SIG-M5 treated with dmso at 0.1 percent for 504 hours (cell line): ENCODE results near the gene ATP1B4.
"Not testable (repeated sequence)": the region's sequence is repeated elsewhere in the genome, so short reads cannot be mapped to it uniquely, and the experiment has no call there.

ENCODE experiments used
- DNase-seq: peaks from one replicate; lab custom pipeline; 2025; ENCODE audit not compliant: unreplicated experiment; lab: John Stamatoyannopoulos, UW

Gene ATP1B4

DNA sequence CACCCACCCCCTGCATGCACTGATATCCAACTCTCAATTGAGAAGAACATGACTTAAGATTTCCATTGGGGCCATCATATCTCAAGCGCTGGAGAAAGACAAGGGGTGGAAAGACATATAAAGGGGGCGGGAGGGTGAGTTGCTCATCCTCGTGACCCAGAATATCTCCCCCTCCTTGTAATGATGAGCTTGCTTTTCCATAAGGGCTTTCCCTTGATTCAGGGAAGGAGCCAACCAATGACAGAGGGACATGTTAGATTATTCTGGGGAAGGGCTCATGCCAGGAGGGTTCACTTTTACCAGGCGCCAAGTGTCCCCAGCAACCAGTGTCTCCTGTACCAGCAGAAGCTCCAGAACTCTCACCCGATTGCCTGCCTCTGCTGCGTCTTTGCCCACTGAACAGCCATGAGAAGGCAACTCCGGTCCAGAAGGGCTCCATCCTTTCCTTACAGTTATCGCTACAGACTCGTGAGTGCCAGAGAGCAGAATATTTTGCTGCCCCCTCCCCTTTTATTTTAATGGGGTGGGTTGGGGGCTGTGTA lies at the start of gene ATP1B4:
ATP1B4 (plus strand) TSS at position 326 of the 542 bp plus-strand sequence; CDS start at position 406, 80 bp downstream.
- DNase-seq, result no peak

DNA sequence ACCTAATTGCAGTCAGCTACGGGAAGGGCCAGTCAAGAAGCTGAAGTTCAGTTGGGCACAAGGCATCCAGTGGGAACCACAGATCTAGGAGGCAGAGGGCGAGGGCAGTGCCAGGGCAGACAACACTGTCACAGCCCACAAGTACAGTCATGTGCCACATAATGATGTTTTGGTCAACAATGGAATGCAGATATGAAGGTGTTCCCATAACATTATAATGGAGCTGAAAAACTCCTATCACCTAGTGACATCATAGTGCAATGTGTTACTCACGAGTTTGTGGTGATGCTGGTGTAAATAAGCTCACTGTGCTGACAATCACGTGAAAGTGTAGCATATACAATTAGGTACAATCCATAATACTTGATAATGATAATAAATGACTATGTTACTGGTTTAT lies 46.1 kb upstream of the ATP1B4 start:
- DNase-seq, result no peak

DNA sequence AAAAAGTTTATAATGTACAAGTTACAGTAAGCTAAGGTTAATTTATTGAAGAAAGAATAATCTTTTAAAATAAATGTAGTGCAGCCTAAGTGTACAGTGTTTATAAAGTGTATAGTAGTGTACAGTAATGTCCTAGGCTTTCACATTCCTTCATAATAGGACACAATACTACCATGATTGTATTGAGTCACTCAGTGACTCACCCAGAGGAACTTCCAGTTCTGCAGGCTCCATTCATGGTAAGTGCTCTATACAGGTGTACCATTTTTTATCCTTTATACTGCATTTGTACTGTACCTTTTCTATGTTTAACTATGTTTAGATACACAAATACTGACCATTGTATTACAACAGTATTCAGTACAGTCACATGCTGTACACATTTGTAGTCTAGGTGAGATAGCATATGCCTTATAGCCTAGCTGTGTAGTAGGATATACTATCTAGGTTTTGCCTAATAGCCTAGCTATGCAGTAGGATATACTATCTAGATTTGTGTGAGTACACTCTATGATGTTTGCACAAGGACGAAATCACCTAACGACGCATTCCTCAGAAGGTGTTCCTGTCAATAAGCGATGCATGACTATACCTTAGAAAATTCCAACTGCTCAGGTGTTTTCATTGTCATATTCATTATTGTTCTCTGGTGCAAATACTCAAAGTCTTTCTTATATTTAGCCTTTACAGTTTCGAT lies 45.2 kb upstream of the ATP1B4 start:
- DNase-seq, result peak; percentile 21

DNA sequence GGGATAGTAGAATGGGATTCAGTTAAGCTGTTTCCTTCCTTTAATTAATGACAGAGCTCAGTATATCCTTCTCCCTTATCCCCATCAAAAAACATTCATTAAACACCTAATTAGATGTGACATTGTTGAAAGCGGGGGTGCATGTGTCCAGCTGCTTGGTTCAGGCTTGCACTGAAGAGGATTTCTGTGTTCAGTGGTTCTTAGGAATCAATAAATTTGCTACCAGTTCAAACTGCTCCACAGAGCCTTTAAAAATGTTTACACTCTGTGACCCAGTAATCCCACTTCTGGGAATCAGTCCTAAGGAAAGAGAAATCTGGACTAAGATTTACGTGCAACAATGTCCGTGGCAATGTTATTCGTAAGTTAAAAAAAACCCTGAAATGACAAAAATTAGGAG lies 43.5 kb upstream of the ATP1B4 start:
- DNase-seq, result no peak

DNA sequence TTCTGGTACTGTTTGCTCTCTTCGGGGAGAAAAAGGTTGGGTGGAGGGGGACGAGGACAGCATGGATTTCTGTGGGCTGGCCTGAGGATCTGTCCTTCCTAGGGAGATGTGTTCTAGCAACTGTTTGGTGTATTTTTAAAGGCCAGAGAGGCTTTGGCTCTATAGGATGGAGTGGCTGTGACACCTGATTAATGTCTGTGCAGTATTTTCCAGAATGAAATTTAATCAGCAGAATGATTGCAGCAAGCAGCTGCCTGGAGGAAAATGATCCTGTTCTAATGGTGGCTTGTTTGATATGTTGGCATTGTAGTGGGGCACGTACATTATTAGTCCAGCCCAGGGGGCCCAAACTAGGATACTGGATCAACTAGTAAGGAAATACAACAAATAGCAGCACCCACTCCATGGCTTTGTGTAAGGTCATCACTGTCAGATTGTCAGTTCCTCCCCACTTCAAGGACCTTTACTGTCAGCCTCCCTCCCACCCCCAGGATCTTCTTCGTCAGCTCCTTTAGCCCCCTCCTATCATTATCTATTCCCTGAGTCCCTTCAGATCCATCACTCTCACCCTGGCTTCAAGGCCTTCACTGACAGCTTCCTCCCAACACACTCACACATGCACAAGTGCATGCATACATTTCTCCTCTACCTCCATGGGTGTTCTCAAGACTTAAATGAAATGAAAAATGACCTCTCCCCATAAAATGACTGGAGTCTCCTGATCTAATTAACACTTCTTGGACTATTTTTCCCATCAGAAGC lies 40.2 kb upstream of the ATP1B4 start:
- no peak for DNase-seq

DNA sequence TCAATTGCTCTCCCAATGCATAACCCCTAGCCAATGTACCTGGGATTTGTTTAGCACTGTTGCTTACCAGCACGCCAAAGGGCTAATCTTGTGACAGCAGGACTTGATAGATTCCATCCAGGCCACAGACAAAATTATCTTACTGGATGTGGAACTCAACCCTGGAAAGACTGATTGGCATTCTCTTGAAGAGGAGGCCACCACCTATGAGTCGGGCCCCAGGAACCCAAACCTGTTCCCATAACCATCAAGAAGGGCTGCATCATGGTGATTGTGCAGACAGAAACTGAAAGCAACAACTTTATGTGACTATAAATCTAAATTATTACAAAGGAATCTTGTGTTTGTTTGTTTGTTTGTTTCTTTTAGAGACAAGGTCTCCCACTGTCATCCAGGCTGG lies 30.8 kb upstream of the ATP1B4 start:
- no peak for DNase-seq

DNA sequence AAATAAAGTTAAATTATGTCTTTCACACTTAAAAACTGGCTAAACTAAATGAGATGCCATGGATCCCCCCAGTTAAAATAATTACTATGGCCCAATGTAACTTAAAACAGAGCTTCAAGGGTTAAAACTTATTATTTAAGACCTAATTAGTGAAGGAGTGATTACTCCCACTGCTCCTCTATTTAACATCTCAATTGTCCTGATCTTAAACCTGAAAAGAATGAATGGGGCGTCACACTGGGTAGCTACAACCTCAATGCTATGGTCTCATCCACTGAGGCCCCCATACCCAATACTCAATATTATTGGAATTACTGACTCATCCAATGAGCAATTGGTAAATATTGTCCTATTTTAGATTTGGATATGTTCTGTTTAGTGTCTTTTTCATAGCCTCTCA lies 29.5 kb upstream of the ATP1B4 start:
- DNase-seq, result no peak

DNA sequence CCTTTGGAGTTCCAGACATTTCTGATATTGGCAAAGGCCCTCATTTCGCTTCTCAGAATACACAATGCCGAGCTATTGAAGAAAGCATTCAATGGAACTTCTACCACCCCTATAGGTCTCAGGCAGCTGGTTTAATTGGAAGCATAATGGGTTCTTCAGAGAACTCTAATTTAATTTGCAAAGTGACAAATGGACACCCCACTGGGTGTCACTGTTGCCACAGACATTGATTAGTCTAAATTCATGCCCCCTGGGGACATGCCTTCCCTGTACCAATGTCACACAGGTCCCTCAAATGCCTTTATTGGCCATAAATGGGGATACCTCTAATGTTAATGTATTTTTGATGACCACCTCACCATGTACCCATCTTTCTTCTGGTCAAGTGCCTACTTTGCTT lies 27.7 kb upstream of the ATP1B4 start:
- DNase-seq, result no peak

DNA sequence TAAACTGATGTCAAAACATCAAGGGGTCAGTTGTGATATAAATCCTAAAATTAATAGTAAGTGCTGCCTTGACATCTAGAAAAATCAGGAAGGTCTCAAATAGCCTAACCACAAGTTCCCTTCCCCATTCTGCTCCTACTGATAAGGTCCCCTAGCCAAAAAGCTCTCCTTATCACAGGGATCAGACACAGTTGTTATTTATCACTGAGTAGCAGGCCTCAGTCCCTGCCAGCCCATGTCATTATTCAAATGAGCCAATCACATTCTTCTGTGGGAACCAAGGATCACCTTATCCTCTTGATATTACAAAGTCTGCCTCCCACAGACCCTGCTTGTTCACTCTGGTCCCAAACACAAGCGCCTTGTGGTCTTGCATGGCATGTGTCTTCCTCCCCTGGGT lies 27.3 kb upstream of the ATP1B4 start:
- DNase-seq, result no peak

DNA sequence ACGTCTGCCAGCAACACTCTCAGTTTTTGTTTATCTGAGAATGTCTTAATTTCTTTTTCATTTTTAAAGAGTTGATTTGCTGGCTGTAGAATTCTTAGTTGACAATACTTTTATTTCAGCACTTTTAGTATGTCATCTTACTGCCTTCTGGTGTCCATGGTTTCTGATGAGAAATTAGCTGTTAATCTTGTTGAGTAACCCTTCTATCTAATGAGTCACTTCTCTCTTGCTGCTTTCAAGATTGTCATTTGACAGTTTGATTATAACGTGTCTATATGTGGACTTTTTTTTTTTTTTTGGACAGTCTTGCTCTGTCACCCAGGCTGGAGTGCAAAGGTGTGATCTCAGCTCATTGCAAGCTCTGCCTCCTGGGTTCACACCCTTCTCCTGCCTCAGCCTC lies 26.6 kb upstream of the ATP1B4 start:
- no peak for DNase-seq

DNA sequence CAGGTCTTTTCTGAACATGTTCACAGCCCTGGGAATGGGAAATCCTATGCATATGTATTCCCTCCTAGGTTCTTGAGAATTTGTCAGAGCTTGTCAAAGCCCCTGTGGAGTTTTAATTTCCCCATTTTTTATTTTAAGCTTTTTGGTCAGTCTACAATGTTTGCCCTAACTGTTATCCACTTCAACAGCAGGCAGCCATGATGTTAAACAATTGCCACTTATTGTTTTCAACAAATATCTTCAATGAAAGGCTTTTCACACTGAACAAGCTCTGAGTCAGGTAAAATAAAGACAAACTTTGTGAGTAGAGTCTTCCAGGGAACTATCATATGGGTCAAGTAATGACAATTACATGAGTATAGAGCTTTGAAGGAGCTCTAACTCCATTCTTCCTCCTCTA lies 25.0 kb upstream of the ATP1B4 start:
- no peak for DNase-seq

DNA sequence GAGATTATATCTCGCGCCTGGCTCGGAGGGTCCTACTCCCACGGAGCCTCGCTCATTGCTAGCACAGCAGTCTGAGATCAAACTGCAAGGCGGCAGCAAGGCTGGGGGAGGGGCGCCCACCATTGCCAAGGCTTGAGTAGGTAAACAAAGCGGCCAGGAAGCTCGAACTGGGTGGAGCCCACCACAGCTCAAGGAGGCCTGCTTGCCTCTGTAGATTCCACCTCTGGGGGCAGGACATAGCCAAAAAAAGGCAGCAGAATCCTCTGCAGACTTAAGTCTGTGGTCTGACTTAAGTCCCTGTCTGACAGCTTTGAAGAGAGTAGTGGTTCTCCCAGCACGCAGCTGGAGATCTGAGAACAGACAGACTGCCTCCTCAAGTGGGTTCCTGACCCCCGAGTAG lies 17.3 kb upstream of the ATP1B4 start:
- DNase-seq, result not testable (repeated sequence)

DNA sequence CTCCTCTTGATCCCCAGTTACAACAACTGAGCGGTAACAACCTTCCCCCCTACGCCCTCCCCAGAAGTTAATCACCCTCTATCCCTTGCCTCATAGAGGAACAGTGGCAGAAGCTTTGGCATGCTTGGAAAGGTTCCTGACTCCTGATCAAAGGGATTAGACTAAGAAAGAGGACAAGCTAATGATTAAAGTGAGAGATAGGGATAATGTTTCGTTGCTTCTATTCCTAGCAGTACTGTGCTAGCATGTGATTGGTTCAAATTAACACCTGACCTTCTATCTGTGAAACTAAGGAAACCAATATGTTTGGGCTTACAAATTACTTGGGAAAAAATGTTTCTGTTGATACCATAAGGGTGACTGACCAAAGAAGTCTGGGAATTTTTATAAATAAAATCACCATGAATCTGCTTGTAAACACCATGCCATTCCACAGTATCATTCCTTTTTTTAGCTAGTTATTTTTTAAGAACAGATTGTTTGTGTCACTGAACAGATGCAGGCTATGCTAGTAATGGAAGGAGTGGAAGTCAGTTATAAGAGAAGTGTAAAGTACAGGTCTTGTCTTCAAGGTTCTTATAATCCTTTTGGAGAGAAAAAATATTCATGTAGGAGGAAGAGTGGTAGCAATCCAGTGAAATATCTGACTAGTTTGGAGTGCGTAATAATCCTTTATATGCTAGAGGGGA lies 11.3 kb upstream of the ATP1B4 start:
- no peak for DNase-seq

DNA sequence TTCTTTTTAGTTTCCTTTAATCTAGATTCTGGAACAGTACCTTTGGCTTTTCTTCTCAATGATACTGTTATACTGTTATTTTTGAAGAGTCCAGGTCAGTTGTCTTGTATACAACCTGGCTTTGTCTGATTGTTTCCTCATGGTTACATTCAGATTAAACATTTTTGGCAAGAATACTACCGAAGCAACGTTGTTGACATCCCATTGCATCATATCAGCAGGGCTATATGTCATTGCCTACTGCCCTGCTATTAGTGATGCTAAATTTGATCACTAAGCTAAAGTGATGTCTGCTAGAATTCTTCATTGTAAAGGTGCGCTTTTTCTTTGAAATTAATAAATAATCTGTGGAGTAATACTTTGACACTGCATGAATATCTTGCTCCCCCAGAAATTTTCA lies 5.8 kb upstream of the ATP1B4 start:
- DNase-seq, result no peak

DNA sequence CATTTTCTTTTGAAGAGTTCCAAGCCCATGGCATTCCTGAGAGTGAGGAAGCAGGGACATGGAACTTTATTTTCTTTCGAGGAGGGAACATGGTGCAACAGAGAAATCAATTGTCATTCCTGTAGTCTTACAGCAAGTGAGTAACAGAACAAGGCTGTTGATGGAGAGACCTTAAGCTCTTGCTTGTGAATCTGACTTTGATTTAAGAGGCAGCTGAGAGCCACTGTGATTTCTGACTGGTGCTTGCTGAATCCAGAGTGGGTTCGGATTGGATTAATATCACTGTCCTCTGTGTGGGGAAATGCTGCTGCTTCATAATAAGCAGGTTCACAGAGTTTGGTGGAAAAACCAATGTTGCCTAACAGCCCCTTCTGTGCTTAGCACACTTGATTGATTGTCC lies 4.7 kb upstream of the ATP1B4 start:
- DNase-seq, result no peak

DNA sequence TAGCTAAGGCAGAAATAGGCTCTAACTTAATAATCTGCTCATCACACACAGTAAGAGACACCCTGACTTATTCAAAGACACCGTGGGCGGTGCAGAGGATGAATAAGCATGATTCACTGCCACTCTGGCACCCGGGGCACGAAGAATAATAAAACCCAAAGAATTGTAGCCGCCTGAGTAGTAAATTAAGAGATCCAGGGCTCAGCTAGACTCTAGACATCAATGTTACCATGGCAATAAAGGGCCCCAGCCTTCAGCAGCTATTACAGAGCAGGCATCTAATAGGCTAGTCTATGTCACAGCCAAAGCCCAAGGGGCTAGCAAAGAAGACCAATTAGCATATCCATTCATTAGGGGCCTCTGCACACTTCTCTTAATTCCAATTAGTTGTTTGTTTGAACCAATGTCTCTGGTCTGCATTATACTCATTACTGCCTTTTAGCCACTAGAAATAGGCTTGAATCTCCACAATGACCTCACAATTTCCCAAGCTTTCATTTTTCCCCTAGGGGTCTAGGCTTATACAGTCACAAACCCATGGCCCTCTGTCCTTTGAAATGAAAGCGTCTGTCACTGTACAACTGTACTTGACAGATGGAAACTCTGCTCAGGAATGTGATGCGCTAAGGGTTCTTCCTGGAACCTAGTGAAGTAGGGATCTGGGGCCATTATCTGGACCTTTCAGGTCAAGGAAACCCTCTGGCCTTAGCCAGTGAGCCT lies 3.0 kb upstream of the ATP1B4 start:
- DNase-seq, result no peak

DNA sequence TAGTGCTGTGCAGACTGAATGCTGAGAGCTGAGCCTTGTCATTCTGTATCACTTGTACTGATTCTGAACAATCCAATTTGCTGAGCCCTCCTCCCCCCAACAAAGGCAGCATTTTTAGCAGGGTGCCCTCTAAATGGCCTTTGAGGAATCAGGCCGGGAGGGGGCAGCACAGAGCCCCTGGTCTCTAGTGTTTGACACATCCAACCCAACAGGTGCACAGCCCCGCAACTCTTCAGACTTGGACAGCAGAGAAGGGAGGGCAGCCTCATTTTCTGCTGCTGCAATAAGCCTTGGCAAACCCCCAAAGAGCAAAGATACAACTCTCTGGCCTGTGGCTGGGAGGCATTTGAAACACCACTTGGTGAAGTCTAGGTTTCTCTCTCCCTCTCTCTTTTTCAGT lies 3.4 kb downstream of the ATP1B4 start:
- peak; percentile 7 for DNase-seq

DNA sequence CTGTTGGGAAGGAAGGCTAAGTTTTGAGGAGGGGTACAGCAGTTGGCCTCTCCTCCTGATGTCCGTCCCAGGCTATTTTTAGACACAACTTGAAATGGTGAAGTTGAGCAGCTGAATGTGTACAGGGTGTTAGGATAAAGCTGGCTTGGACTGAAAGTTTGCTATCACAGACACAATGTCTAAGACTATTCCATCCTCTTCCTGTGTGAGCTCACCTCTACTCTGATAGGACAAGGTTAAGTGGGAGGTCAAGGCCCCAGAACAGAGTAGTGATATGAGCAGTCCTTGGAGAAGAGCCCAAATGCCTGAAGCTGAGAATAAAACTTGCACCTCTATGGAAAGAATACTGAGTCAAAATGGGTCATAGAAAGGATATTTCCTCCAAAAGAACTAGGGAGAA lies 4.1 kb downstream of the ATP1B4 start:
- DNase-seq, result no peak

DNA sequence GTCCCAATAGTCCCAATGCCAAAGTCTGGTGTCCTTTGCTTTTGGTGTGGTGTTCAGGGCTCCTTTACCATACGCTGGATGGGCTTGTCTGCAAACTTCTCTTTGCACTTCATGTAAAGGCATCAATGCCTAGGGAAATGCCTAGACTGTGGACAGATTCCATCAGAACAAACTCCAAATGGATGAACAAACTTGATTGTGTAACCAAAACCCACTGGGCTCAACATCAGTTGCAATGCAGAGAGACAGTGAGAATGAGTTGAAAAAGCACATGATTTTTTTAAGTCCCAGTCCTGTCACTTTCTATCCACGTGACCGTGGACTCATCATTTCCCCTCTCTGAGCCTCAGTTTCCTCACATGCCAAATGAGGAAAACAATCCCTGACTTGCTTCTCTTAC lies 4.9 kb downstream of the ATP1B4 start:
- no peak for DNase-seq

DNA sequence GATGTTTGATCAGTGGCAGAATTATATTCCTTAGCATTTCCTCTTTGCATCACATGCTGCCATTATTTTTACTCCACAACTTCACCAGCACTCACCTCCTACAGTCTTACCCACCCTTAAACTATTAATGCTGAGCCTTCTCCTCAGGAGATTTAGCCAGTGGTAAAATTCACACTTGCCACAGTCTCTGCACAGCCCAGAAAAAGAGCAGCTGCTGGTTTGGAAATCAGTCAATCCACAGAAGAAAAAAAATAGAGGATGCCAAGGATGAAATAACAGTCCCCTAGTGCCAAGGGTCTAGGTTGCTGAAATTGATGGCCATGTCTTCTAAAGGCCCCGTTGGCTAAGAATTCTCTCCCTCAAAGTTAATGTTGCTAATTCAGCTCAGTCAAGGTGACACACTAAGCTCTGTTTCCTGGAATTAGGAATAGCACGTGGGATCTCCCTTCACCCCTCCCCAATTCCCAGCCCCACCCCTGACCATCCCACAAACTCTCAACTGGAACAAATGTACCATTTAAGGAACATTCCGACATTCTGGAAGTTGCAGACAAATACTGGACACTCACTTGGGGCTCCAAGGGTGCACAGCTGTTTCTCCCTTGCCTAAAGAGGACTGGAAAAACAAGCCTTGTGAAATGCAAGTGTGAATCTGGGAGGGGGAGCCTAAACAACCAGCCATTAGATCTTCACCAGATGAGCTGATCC lies 5.7 kb downstream of the ATP1B4 start:
- no peak for DNase-seq
